Stimulated activated CD4-positive, alpha-beta T cell treated with anti-CD3 and anti-CD28 coated beads, Interleukin-12 subunit alpha, Interleukin-12 subunit beta, amount 100 ng/mL, for 48 hours (primary cell): ENCODE data around the gene REC114.
"Not testable (repeated sequence)": the region's sequence is repeated elsewhere in the genome, so short reads cannot be mapped to it uniquely, and the experiment has no call there.

Experiments used
- DNase-seq, 3 donors: peaks; one replicate each; pipeline ENCODE4 v3.0.0-alpha.2; 2020; ENCODE audit warnings: low read depth in 2 of 3, low spot score in 1 of 3

Gene REC114

GRCh38 chr15:73573037-73573436, 130.1 kb downstream of the REC114 start:
- DNase-seq: no peak

- DNase-seq: no peak
These were observed 130.6 kb downstream of the REC114 start for GRCh38 chr15:73573572-73573971.

GRCh38 chr15:73575636-73576247, 132.8 kb downstream of the REC114 start:
- no peak for DNase-seq

- DNase-seq: not testable (repeated sequence)
These were observed 134.6 kb downstream of the REC114 start for GRCh38 chr15:73577593-73577992.

- no peak for DNase-seq
These were observed 135.1 kb downstream of the REC114 start for GRCh38 chr15:73578026-73578425.

GRCh38 chr15:73582851-73583379, 140.0 kb downstream of the REC114 start:
- no peak for DNase-seq

GRCh38 chr15:73583544-73583943, 140.6 kb downstream of the REC114 start:
- no peak for DNase-seq

GRCh38 chr15:73584699-73585420, 141.9 kb downstream of the REC114 start:
- no peak for DNase-seq

- DNase-seq: no peak
These were observed 143.1 kb downstream of the REC114 start for GRCh38 chr15:73585871-73586654.

GRCh38 chr15:73589766-73590165, 146.8 kb downstream of the REC114 start:
- no peak for DNase-seq

- no peak for DNase-seq
These were observed 147.3 kb downstream of the REC114 start for GRCh38 chr15:73590263-73590662.

- DNase-seq: no peak
These were observed 150.5 kb downstream of the REC114 start for GRCh38 chr15:73593304-73594074.

GRCh38 chr15:73594109-73594508, 151.1 kb downstream of the REC114 start:
- DNase-seq: no peak

- no peak for DNase-seq
These were observed 153.2 kb downstream of the REC114 start for GRCh38 chr15:73596174-73596573.

- no peak for DNase-seq
These were observed 154.2 kb downstream of the REC114 start for GRCh38 chr15:73597036-73597638.

- no peak for DNase-seq
These were observed 155.7 kb downstream of the REC114 start for GRCh38 chr15:73598530-73599160.

GRCh38 chr15:73599934-73600333, 157.0 kb downstream of the REC114 start:
- DNase-seq: no peak

- no peak for DNase-seq
These were observed 157.7 kb downstream of the REC114 start for GRCh38 chr15:73600413-73601335.
